ENCODE results near the gene TTC13. TPM values are rescaled to one million over a fixed set of nuclear protein-coding genes. Genes with fewer than 3 reads are reported as not detected.
A peak's percentile ranks its signal among the peaks of the same experiment; 100 is the strongest.

TTC13 gene
- total and polyA plus RNA-seq, 4 donors, result 6.0 to 22.6 (median 14.7) TPM

GRCh38 chr1:230902349-230902923 lies 76.2 kb downstream of the TTC13 start:
- Histone ChIP-seq H3K27ac (ENCODE audit: low read depth in 1 of 2, low read length in 2 of 2) (no peak overlapping the region), H3K9me3 (ENCODE audit: control insufficient read depth, low read length) (no peaks in the 10 kb centered on the region), H3K4me3 (ENCODE audit: low read length in 2 of 2) (no peak overlapping the region), H3K36me3 (ENCODE audit: control insufficient read depth in 1 of 2, insufficient read depth in 2 of 2, low read length in 1 of 2) (no peaks in the 10 kb centered on the region), H3K27me3 (ENCODE audit: control insufficient read depth in 1 of 2, insufficient read depth in 2 of 2, low read length in 1 of 2) (no peaks in the 10 kb centered on the region), H3K4me1 (ENCODE audit: control insufficient read depth in 1 of 2, insufficient read depth in 2 of 2, low read length in 2 of 2) (peaks cover 0 to 7% of the 10 kb centered on the region in 2 donors)
- intact Hi-C loops (cut with DNase I), result no loop called here
- WGBS, 2 donors, result 95 to 96% methylated on average over 22 of the region's 22 CpGs
- DNase-seq (no peak), ATAC-seq (ENCODE audit: low FRiP score) (no peak)

DNA sequence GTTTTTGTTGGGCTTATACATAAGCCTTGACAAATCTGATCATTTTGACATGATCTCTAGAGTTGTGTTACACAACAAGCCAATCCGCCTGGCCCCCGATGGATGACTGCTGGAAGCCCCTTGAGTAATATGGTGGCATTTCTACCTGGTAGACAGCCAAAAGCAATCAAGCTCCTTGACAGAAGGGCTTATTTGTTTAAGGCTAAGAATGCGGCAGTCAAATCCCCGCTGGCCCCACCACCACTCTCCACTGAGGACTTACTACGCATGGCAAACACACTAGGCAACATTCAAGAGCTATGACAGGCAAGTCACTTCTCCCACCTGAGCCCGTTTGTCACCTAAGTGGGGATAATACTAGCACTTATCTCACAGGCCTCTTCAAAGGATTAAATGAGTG lies 77.0 kb downstream of the TTC13 start:
- Histone ChIP-seq H3K9me3 (ENCODE audit: control insufficient read depth, low read length) (no peaks in the 10 kb centered on the region), H3K36me3 (ENCODE audit: control insufficient read depth in 1 of 2, insufficient read depth in 2 of 2, low read length in 1 of 2) (no peaks in the 10 kb centered on the region), H3K27ac (ENCODE audit: low read depth in 1 of 2, low read length in 2 of 2) (peak overlapping the region in 1 of 2 donors; percentile 4), H3K4me3 (ENCODE audit: low read length in 2 of 2) (no peak overlapping the region), H3K27me3 (ENCODE audit: control insufficient read depth in 1 of 2, insufficient read depth in 2 of 2, low read length in 1 of 2) (no peaks in the 10 kb centered on the region), H3K4me1 (ENCODE audit: control insufficient read depth in 1 of 2, insufficient read depth in 2 of 2, low read length in 2 of 2) (peaks cover 0 to 7% of the 10 kb centered on the region in 2 donors)
- no peak for DNase-seq
- intact Hi-C loops (cut with DNase I), result no loop called here
- WGBS, 2 donors, result 72 to 78% methylated on average over 6 of the region's 6 CpGs
- ATAC-seq (ENCODE audit: low FRiP score), result no peak

GRCh38 chr1:230900984-230901383 lies 77.7 kb downstream of the TTC13 start:
- no peak for DNase-seq
- no peak for ATAC-seq (ENCODE audit: low FRiP score)
- intact Hi-C loops (cut with DNase I), result no loop called here
- no peaks in the 10 kb centered on the region for H3K27me3 ChIP-seq (ENCODE audit: control insufficient read depth in 1 of 2, insufficient read depth in 2 of 2, low read length in 1 of 2)
- peaks cover 0 to 9% of the 10 kb centered on the region in 2 donors for H3K4me1 ChIP-seq (ENCODE audit: control insufficient read depth in 1 of 2, insufficient read depth in 2 of 2, low read length in 2 of 2)
- no peak overlapping the region for H3K4me3 ChIP-seq (ENCODE audit: low read length in 2 of 2)
- H3K27ac ChIP-seq (ENCODE audit: low read depth in 1 of 2, low read length in 2 of 2), result peak overlapping the region in 1 of 2 donors; percentile 56
- 66 to 70% methylated on average over 6 of the region's 6 CpGs for WGBS, 2 donors
- H3K36me3 ChIP-seq (ENCODE audit: control insufficient read depth in 1 of 2, insufficient read depth in 2 of 2, low read length in 1 of 2), result no peaks in the 10 kb centered on the region
- no peaks in the 10 kb centered on the region for H3K9me3 ChIP-seq (ENCODE audit: control insufficient read depth, low read length)

DNA sequence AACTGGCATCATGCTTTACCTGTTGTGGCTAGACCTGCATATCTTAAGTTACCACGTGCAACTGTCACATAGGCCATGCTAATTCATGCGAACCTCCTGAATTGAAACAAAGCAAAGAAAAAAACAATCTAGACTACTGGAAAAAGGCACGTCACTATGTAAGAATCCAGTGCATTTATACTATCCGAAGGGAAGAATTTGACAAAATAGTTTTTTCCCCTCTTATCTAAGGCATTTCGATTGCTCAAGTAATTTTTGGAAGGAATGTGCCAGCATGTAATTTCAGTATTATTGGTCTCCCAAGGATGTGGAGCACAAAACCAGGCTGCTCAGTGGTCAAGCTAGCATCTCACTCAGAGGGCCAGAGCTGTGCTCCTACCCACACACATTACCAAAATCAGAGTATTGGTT lies 78.8 kb downstream of the TTC13 start:
- Histone ChIP-seq H3K27ac (ENCODE audit: low read depth in 1 of 2, low read length in 2 of 2) (peak overlapping the region in 1 of 2 donors; percentile 40), H3K36me3 (ENCODE audit: control insufficient read depth in 1 of 2, insufficient read depth in 2 of 2, low read length in 1 of 2) (no peaks in the 10 kb centered on the region), H3K27me3 (ENCODE audit: control insufficient read depth in 1 of 2, insufficient read depth in 2 of 2, low read length in 1 of 2) (no peaks in the 10 kb centered on the region), H3K4me1 (ENCODE audit: control insufficient read depth in 1 of 2, insufficient read depth in 2 of 2, low read length in 2 of 2) (peaks cover 0 to 9% of the 10 kb centered on the region in 2 donors), H3K9me3 (ENCODE audit: control insufficient read depth, low read length) (no peaks in the 10 kb centered on the region), H3K4me3 (ENCODE audit: low read length in 2 of 2) (no peak overlapping the region)
- ATAC-seq (ENCODE audit: low FRiP score) (peak; percentile 63), DNase-seq (peak in 1 of 2 donors; percentile 55)
- intact Hi-C loops (cut with DNase I), result no loop called here
- 4 to 7% methylated on average over 5 of the region's 5 CpGs for WGBS, 2 donors

DNA sequence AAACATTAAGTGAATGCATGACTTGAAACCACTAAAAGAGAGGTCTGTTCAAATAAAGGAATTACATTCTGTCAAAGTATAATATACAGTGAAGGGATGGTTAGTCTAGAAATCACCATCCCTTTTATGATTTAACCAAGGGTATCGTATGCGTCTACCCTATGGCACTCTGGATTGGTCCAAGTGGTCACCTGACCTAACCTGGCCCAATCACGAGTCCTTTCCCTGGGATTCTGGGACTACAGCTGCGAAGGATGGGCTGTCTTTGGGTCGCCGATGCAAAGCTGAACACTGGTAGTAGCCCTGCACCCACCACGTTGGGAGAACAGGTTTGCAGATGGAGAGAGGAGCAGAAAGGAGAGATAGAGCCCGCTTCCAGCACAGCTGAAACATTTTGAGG lies 79.9 kb downstream of the TTC13 start:
- Histone ChIP-seq H3K4me3 (ENCODE audit: low read length in 2 of 2) (no peak overlapping the region), H3K27ac (ENCODE audit: low read depth in 1 of 2, low read length in 2 of 2) (peak overlapping the region in 1 of 2 donors; percentile 55), H3K27me3 (ENCODE audit: control insufficient read depth in 1 of 2, insufficient read depth in 2 of 2, low read length in 1 of 2) (no peaks in the 10 kb centered on the region), H3K9me3 (ENCODE audit: control insufficient read depth, low read length) (no peaks in the 10 kb centered on the region), H3K4me1 (ENCODE audit: control insufficient read depth in 1 of 2, insufficient read depth in 2 of 2, low read length in 2 of 2) (peaks cover 0 to 9% of the 10 kb centered on the region in 2 donors), H3K36me3 (ENCODE audit: control insufficient read depth in 1 of 2, insufficient read depth in 2 of 2, low read length in 1 of 2) (no peaks in the 10 kb centered on the region)
- no peak for ATAC-seq (ENCODE audit: low FRiP score)
- WGBS, 2 donors, result 89 to 91% methylated on average over 8 of the region's 8 CpGs
- intact Hi-C loops (cut with DNase I), result no loop called here
- no peak for DNase-seq

DNA sequence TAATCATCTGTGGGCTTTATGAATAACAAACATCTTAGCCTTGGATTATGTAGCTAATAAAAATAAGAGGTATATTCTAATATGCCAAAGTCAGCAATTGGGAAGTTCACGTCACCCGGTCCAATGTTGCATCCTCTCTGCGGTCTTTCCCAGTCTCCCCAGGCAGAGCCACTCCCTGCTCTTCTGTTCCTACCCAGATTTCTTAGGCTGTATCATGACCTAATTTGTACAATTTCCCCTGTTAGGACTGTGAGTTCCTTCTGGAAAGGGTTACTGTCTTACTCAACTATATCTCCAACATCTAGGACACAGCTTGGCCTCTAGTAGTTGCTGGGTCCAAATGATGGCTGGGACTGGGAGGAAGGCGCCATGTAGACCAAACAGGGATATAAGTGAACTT lies 80.5 kb downstream of the TTC13 start:
- Histone ChIP-seq H3K27me3 (ENCODE audit: control insufficient read depth in 1 of 2, insufficient read depth in 2 of 2, low read length in 1 of 2) (no peaks in the 10 kb centered on the region), H3K4me3 (ENCODE audit: low read length in 2 of 2) (no peak overlapping the region), H3K9me3 (ENCODE audit: control insufficient read depth, low read length) (no peaks in the 10 kb centered on the region), H3K27ac (ENCODE audit: low read depth in 1 of 2, low read length in 2 of 2) (peak overlapping the region in 1 of 2 donors; percentile 59), H3K4me1 (ENCODE audit: control insufficient read depth in 1 of 2, insufficient read depth in 2 of 2, low read length in 2 of 2) (peaks cover 0 to 9% of the 10 kb centered on the region in 2 donors), H3K36me3 (ENCODE audit: control insufficient read depth in 1 of 2, insufficient read depth in 2 of 2, low read length in 1 of 2) (no peaks in the 10 kb centered on the region)
- 86 to 88% methylated on average over 4 of the region's 4 CpGs for WGBS, 2 donors
- intact Hi-C loops (cut with DNase I), result no loop called here
- no peak for ATAC-seq (ENCODE audit: low FRiP score)
- no peak for DNase-seq

DNA sequence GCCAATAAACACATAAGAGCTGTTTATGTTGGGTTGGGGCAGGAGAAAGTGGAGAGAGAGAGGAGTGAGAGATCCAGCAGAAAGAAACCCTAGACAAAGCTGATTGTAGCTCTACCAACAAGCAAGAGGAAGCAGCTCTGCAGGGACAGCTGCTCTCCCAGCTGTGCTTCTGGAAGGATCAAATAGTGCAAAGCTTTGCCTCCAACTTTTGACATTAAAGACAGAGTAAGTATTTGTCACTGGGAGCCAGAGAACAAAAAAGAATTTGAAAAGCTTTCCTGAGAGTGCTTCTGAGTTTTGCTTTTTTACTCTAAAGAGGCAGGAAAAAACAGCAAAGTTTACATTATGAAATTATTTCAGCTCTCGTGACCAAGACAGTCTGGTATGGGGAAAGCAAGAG lies 81.9 kb downstream of the TTC13 start:
- Histone ChIP-seq H3K9me3 (ENCODE audit: control insufficient read depth, low read length) (no peaks in the 10 kb centered on the region), H3K36me3 (ENCODE audit: control insufficient read depth in 1 of 2, insufficient read depth in 2 of 2, low read length in 1 of 2) (no peaks in the 10 kb centered on the region), H3K4me1 (ENCODE audit: control insufficient read depth in 1 of 2, insufficient read depth in 2 of 2, low read length in 2 of 2) (peaks cover 0 to 9% of the 10 kb centered on the region in 2 donors), H3K27ac (ENCODE audit: low read depth in 1 of 2, low read length in 2 of 2) (peak overlapping the region in 1 of 2 donors; percentile 47), H3K27me3 (ENCODE audit: control insufficient read depth in 1 of 2, insufficient read depth in 2 of 2, low read length in 1 of 2) (no peaks in the 10 kb centered on the region), H3K4me3 (ENCODE audit: low read length in 2 of 2) (no peak overlapping the region)
- no peak for ATAC-seq (ENCODE audit: low FRiP score)
- WGBS, 2 donors, result 3 to 5% methylated on average over 1 of the region's 1 CpG
- intact Hi-C loops (cut with DNase I), result no loop called here
- DNase-seq, result no peak

DNA sequence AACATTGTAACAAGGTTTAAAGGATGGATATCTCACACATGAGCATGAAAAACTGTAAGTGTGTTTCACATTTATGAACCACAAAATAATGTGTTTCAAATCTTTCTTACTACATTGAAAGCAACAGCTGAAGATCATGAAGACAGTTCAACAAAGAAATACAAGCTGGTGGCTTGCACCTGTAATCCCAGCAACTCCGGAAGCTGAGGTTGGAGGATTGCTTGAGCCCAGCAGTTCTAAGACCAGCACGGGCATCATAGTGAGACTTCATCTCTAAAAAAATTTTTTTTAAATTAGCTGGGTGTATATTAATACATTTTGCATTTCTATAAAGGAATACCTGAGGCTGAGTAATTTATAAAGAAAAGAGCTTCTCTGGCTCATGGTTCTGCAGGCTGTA lies 83.2 kb downstream of the TTC13 start:
- Histone ChIP-seq H3K27ac (ENCODE audit: low read depth in 1 of 2, low read length in 2 of 2) (no peak overlapping the region), H3K4me3 (ENCODE audit: low read length in 2 of 2) (no peak overlapping the region), H3K4me1 (ENCODE audit: control insufficient read depth in 1 of 2, insufficient read depth in 2 of 2, low read length in 2 of 2) (peaks cover 0 to 9% of the 10 kb centered on the region in 2 donors), H3K9me3 (ENCODE audit: control insufficient read depth, low read length) (no peaks in the 10 kb centered on the region), H3K36me3 (ENCODE audit: control insufficient read depth in 1 of 2, insufficient read depth in 2 of 2, low read length in 1 of 2) (no peaks in the 10 kb centered on the region), H3K27me3 (ENCODE audit: control insufficient read depth in 1 of 2, insufficient read depth in 2 of 2, low read length in 1 of 2) (no peaks in the 10 kb centered on the region)
- DNase-seq (no peak), ATAC-seq (ENCODE audit: low FRiP score) (no peak)
- intact Hi-C loops (cut with DNase I), result no loop called here
- 94 to 96% methylated on average over 2 of the region's 2 CpGs for WGBS, 2 donors

DNA sequence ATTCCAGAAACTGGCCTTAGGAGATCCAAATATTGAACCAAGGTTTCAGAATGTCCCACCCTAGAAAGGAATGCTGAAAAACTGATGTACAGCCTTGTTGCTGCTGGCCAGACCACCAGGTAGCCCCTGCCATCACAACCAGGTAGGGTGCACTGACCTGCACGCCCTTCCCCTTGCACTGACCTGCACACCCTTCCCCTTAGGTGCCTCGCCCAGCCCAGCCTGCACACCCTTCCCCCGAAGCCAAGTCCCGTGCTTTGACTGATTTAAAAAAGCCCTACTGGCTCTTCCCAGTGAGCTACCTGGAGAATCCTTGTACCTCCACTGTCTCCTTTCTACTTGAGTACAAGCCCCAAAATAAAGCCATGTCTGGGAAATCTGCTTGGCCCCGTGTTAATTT lies 84.0 kb downstream of the TTC13 start:
- intact Hi-C loops (cut with DNase I), result no loop called here
- H3K36me3 ChIP-seq (ENCODE audit: control insufficient read depth in 1 of 2, insufficient read depth in 2 of 2, low read length in 1 of 2), result no peaks in the 10 kb centered on the region
- WGBS, 2 donors, result 93 to 97% methylated on average over 5 of the region's 5 CpGs
- H3K4me3 ChIP-seq (ENCODE audit: low read length in 2 of 2), result no peak overlapping the region
- no peak overlapping the region for H3K27ac ChIP-seq (ENCODE audit: low read depth in 1 of 2, low read length in 2 of 2)
- peaks cover 0 to 9% of the 10 kb centered on the region in 2 donors for H3K4me1 ChIP-seq (ENCODE audit: control insufficient read depth in 1 of 2, insufficient read depth in 2 of 2, low read length in 2 of 2)
- no peaks in the 10 kb centered on the region for H3K27me3 ChIP-seq (ENCODE audit: control insufficient read depth in 1 of 2, insufficient read depth in 2 of 2, low read length in 1 of 2)
- DNase-seq (no peak), ATAC-seq (ENCODE audit: low FRiP score) (no peak)
- no peaks in the 10 kb centered on the region for H3K9me3 ChIP-seq (ENCODE audit: control insufficient read depth, low read length)
